HG02938 (cell line): ENCODE results near the gene EIF5A2.
"Not testable (repeated sequence)": the region's sequence is repeated elsewhere in the genome, so short reads cannot be mapped to it uniquely, and the experiment has no call there.

Experiments used
- ATAC-seq: cut with Tn5 transposase; IDR thresholded peaks from one replicate; pipeline ENCODE4 v1.9.1; 2021; ENCODE audit warnings: mild to moderate bottlenecking, moderate library complexity; ENCODE audit not compliant: unreplicated experiment

EIF5A2 gene

DNA sequence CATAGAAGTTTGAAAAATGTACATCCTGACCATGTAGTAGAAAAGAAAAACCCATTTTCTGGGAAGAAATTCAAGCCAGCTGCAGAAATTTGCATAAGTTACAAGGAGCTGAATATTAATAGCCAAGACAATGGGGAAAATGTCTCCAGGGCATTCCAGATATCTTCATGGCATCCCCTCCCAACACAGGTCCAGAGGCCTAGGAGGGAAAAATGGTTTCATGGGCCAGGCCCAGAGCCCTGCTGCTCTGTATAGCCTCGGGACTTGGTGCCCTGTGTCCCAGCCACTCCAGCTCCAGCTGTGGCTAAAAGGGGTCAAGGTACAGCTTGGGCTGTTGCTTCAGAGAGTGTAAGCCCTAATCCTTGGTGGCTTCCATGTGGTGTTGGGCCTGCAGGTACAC is 11.2 kb downstream of the EIF5A2 start:
- ATAC-seq, result not testable (repeated sequence)

DNA sequence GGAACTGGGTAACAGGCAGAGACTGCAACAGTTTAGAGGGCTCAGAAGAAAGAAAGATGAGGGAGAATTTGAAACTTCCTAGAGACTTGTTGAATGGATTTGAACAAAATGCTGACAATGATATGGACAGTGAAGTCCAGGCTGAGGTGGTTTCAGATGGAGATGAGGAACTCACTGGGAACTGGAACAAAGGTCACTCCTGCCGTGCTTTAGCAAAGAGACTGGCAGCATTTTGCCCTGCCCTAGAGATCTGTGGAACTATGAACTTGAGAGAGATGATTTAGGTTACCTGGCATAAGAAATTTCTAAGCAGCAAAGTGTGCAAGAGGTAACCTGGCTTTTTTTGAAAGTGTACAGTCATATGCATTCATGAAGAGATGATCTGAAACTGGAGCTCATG is 11.7 kb downstream of the EIF5A2 start:
- ATAC-seq, result no peak

DNA sequence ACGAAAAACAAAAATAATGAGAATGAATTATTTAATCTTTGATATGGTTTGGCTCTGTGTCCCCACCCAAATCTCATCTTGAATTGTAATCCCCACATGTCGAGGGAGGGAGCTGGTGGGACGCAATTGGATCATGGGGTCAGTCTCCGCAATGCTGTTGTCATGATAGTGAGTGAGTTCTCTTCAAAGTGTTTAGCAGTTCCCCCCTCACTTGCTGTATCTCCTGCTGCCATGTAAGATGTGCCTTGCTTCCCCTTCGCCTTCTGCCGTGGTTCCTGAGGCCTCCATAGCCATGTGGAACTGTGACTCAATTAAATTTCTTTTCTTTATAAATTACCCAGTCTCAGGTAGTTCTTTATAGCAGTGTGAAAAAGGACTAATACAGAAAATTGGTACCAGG is 12.1 kb downstream of the EIF5A2 start:
- not testable (repeated sequence) for ATAC-seq

DNA sequence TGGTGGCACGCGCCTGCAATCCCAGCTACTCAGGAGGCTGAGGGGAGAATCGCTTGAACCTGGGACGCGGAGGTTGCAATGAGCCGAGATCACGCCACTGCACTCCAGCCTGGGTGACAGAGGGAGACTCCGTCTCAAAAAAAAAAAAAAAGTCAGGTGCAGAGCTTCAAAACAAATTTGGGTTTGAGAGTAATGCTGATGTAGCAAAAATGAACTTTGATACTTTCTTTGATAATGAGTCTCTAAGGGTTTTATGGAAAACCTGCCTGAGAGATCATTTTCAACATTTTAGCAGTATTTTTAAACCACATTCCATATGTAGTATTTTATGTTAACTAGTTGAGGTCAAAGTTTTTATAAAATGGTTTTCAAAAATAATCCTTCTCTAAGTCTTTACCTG is 14.5 kb downstream of the EIF5A2 start:
- no peak for ATAC-seq

DNA sequence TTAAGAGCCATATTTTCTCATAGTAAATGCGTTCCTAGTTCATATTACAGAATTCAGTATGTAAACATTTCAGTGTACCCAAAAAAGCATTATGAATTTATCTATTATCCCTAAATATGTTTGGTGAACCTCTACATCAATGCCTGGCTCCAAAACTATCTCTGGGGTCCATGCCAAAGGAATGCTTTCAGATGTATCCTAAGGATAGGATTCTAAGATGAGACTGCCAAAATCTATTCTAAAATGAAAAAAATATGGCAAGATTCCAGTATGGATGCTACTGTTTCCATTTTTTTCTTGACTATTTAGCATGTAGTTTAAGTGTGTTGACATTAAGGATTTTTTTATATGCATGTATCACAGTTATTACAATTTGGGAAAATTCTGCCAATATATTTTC is 18.8 kb downstream of the EIF5A2 start:
- no peak for ATAC-seq

DNA sequence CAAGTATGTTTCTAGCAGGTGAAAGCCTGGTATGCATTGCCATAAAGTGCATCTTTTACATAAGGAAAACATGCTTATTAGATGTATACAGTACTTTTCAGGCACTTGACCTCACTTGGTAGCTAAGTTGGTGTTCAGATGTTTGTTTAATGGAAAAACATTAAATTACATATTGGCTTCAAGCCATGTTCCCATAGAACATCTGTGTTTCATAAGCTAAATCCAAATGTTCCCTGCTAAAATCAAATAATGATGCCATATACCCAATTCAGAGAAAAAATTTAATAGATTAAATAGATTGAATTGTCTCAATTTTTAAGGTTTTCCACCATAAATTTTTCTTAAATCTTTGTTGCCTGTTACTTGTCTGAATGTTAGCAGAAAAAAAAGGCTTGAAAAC is 19.3 kb downstream of the EIF5A2 start:
- no peak for ATAC-seq

DNA sequence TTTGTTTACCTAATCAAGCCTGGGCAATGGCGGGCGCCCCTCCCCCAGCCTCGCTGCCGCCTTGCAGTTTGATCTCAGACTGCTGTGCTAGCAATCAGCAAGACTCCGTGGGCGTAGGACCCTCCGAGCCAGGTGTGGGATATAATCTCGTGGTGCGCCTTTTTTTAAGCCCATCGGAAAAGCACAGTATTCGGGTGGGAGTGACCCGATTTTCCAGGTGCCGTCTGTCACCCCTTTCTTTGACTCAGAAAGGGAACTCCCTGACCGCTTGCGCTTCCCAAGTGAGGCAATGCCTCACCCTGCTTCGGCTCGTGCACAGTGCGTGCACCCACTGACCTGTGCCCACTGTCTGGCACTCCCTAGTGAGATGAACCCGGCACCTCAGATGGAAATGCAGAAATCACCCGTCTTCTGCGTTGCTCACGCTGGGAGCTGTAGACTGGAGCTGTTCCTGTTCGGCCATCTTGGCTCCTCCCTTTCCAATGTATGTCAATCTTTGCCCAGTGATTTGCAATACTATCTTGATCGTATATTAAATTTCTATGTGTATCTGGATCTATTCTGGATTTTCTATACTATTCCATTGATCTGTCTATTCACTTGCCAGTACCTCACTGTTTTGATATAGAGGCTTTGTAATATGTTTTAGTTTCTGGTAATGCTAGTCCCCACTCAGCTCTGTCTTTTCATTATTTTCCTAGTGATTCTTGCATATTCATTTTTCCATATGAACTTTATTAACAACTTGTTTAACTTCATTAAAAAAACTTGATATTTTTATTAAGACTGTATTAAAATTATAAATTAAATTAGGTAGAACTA is 24.1 kb downstream of the EIF5A2 start:
- ATAC-seq, result not testable (repeated sequence)

DNA sequence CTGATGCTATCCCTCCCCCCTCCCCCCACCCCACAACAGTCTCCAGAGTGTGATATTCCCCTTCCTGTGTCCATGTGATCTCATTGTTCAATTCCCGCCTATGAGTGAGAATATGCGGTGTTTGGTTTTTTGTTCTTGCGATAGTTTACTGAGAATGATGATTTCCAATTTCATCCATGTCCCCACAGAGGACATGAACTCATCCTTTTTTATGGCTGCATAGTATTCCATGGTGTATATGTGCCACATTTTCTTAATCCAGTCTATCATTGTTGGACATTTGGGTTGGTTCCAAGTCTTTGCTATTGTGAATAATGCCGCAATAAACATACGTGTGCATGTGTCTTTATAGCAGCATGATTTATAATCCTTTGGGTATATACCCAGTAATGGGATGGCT is 29.7 kb downstream of the EIF5A2 start:
- not testable (repeated sequence) for ATAC-seq

DNA sequence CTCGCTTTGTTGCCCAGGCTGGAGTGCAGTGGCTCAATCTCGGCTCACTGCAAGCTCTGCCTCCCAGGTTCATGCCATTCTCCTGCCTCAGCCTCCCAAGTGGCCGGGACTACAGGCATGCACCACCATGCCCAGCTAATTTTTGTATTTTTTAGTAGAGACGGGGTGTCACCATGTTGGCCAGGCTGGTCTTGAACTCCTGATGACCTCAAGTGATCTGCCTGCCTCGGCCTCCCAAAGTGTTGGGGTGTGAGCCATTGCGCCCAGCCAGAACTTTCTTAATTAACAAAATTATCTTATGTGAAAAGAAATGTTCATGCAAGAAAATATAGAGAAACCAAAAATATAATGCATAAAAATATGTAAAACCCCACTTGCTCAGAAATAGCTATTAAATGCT is 31.1 kb downstream of the EIF5A2 start:
- ATAC-seq, result not testable (repeated sequence)

DNA sequence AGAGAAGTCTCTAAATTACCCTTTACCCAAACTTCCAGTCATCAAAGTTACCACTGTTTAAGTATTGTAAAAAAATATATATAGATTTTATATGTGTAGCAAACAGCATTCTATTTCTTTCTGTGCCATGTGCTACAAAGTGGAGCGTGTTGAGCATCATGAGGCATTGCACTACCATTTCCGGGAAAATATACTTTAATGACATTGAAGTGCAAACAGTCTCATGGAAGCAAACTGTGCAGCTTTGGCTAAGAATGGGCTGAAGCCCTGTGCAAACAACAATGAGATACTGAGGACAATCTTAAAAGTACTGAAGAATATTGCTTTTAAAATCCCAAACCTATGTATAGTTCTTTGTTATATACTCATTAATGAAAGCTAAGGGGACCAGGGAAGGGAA is 31.9 kb downstream of the EIF5A2 start:
- ATAC-seq, result no peak

DNA sequence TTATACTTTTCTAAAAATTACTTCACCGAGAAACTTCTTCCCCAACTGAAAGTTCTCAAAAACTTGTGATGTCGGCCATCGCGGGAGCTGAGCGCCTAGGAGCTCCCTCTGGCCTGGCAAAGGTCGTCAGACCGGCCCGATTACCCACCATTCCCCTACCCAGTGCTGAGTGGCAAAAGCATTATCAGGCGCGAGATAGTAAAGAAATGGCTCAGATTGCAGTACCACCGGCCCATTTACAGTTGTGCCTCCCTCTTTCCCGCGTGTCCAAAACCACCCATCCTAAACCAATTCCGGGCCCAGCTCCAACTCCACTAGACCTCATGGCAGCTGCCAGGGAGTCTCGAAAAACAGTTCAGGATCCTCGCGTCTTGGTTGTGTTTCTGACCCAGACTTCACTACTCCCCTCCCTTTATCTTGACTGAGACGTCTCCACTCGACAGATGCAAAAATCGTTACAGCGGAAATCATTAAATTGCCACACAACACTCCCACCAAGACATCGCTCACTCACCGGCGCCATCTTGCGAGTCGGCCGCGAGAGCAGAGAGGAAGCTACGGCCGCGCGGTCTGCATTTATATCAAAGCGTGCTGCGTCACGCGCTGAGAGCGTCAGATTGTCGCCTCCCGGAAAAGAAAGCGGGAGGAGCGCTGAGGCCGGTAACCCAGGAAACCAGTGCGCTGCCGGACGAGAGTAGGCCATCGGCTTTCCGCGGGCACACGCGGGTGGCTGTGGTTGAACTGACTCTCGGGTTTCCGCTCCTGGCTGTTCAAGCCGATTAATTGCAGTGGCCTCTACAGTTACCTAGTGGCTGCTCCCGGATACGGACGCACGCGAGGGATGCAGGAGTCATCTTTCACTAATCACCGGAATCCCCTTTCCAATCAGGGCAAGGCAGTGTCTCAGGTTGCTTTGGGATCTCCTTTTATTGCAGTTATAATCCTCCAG is 38.5 kb downstream of the EIF5A2 start, which contains the start of gene RPL22L1:
TSS of gene RPL22L1 (minus strand) at position 551 of the 949 bp plus-strand sequence. CDS start at position 523, 28 bp downstream.
- ATAC-seq, result peak; percentile 95

DNA sequence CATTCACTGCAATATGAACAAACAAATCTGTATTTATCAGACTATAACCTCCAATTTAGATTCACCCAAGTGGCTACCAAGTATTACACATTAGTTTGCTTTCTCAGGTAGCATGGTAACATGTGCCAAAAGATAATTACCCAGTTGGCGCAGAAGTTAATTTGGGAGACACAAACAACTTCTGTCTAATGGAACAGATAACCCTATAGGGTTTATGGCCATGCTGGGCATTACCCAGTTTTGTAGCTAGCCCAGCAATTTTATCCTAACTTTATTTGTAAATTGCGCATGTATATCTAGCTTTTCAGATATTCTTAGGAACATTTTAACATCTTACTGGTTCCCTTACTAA is 39.2 kb downstream of the EIF5A2 start:
- ATAC-seq, result no peak

DNA sequence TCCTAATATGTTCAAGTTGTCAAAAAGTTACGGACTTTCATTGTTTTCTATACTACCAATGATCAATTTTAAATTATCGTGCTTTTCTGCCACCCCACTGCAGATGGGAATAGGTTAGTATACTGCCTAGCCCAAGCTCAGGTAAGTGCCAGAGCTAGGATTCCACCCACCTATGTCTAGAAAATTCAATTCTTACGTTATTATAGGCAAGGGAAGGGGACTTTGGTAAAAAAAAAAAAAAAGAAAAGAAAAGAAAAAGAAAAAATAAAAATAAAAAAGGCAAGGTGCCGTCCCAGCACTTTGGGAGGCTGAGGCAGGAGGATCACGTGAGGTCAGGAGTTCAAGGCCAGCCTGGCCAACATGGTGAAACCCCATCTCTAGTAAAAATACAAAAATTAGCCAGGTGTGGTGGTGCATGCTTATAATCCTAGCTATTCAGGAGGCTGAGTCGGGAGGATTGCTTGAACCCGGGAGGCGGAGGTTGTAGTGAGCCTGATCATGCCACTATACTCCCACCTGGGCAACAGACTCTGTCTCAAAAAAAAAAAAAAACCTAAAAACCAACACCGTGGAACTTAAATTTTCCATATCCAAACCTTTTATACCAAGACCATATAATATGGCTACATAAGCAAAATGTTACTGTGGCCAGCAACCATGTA is 39.7 kb downstream of the EIF5A2 start:
- ATAC-seq, result no peak

DNA sequence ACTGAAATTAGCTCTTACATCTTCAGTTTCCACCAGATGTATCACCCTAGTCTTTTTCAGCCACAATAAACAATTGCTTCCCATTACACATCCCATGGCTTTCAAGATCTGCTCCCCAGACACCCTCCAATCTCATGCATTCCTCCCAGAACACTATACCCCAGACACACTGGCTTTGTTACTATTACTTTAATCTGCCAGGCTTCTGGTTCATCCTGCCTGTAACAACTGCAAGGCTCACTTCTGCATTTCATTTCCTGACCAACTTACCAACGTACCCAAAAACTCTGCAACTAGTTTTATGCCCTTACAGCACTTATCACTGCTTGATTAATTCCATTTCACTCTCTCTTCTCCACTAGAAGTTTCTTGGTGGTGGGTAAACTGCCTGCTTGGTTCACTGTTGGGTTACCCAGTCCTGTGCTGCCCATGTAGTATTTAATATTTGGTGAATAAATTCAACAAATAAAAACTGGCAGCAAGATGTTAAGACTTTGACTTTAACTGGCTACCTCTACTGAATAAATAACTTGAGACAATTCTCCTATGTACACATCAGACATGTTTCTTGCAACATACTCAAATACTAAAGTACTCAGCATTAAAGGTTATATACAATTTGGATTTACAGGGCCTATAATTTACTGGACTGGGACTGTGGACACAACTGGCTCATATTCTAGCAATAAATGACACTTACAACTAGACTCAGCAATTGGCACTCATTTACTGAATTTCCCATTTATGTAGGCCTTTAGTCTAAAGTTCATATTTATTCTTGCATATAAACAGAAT is 41.1 kb downstream of the EIF5A2 start:
- ATAC-seq, result no peak

DNA sequence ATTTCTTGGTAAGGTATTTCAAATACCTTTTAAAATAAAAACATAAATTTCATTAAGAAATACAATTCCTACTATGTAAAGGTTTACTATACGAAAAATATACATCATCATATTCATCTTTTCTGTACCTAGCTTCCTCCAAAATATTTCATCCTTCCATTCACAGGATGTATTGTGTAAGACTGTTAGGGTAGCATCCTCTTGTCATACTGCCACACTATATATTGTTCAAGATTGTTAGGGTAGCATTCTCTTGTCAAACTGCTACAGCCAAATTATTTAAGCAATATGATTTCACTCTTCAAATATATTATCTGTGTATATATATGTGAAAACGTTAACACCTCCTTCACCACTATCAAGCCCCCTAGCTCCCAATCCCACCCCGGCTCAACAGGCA is 41.9 kb downstream of the EIF5A2 start:
- ATAC-seq, result no peak

DNA sequence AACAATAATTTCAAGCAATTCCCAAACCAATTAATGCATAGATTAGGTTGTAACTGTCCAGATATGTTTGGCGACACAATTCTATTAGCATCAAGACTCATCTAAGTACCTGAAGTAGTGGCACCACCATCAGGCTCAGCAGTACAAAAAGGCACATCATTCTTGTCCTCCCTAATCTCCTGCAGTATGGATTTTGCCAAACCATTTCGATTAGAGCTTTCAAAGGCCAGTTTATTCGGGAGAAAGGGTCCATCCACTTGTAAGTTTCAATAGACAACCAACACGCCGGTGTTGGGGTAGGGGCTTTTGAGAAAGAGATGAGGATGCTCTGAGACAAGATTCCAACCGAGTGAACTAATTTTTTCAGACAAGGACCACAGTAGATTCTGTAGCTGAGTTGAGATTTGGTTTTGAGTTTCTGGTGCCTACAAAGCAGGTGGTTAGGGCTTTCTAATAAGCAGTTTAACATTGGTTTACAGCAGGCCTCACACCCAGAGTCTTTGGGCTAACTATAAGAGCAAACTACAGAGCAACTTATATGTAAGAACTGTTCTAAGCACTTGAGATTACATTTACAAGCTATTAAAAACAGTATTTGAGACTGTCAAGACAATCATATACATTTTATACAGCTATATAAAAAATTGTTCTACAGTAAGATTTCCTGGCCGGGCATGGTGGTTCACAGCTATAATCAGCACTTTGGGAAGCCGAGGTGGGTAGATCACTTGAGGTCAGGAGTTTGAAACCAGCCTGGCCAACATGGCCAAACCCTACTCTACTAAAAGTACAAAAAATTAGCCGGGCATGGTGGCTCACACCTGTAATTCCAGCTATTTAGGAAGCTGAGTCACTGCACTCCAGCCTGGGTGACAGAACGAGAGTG is 43.0 kb downstream of the EIF5A2 start:
- no peak for ATAC-seq

DNA sequence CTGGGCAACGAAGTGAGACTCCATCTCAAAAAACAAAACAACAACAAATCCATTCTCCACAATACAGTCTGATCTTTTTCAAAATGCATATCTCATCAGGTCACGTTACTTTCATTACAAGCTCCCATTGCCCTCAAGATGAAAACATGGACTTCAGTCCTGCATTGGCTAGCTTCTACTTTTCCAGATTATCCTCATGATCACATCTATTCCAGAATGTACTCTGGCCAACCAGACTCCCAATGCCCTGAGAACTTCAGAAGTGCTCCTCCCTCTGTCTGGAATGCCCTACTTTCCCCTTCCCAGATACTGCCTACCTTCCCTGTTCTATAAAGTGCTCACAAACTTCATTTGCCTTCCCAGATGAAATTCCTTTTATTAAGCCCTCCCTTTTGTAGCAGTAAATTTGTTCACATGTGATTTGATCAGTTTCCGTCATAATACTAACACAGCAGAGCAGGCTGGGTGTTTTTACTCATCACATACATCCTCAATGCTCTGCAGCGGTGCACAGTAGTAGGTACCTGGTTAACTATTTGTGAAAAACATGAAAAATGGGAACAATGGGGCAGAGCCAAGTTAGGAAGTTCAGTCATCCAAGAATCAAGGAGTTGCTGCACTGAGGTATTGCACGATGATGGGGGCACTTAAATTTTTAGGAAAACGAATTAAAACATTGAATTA is 43.8 kb downstream of the EIF5A2 start:
- ATAC-seq, result no peak

DNA sequence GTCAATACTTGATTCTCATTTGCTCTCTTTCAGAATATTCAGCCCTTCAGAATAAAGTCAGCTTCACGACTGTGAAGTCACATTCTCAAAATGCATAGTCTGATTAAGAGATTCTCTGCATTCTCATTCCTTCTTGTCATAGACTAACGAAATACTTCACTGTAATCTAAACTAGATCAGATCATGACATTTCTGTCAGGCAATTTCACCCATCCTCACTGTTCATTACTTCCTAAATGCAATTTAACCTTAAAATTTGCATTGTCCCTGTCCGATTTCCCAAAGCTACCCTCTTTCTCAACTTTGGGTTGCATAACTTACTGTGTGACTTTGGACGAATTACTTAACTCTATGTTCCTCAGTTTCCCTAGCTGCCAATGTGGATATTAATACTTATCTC is 44.6 kb downstream of the EIF5A2 start:
- no peak for ATAC-seq
